SK-N-DZ (cell line): Measurements from ENCODE around the gene C1orf21.

Experiments
- DNase-seq: peaks from one replicate; pipeline ENCODE4 v3.0.0-alpha.2; 2015; ENCODE audit warnings: low spot score

The C1orf21 gene

DNA sequence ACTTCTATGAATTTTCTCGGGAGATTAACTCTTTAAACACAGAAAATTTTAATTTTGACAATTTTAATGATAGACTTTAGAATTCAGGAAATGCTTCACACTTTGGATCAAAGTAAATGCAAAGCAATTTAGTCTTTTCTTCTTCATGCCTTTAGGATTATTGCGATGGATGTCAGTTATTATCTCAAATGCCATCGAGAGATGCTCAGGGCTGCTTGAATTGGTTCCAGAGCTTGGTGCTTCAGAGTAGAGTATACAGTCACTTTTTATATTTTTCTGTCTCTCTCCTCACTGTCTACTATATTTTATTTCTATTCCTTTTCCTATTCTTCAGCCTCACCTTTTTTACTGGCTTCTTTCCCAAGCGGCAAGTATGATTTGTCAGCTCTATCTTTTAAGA is 59.2 kb downstream of the C1orf21 start:
- DNase-seq: no peak

DNA sequence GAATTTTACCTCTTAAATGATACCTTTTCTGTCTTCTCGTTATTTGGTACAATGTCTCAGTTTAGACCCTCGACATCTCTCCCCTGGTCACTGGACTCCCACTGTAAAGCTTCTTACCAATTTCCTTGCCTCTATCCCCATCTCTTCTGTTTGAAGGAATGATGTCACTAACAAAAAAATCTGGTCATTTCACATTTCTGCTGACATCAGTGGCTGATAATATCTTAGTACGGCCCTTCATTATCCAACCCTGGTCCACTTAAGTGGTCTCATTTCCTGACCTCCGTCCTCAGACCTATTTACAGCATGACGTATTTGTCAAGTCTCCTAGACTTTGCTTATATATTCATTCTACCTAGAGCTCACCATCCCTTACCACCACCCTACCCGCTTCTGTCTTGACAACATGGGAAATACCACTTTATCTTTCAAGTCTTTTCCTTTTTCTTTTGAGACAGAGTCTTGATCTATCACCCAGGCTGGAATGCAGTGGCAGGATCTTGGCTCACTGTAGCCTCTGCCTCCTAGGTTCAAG is 60.9 kb downstream of the C1orf21 start:
- no peak for DNase-seq

GRCh38 chr1:184449916-184450315 is 63.1 kb downstream of the C1orf21 start:
- no peak for DNase-seq

DNA sequence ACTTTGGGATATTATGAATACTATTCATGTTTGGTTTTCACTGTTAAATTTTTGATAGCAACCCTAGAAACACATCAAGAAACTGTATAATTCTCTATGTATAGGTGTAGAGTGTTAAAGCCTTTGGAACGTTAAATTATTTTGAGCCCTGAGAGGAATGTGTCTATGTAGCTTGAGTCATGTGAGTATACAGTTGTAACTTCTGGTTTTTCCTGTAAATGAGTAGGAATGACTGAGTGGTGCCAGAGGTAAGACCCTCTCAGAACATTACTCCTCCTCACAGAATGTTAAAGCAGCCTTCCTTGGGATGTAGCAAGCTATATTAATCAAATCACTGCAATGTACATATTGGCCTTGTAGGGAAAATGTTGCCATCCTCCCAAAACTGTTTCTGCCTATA is 69.0 kb downstream of the C1orf21 start:
- DNase-seq: no peak

DNA sequence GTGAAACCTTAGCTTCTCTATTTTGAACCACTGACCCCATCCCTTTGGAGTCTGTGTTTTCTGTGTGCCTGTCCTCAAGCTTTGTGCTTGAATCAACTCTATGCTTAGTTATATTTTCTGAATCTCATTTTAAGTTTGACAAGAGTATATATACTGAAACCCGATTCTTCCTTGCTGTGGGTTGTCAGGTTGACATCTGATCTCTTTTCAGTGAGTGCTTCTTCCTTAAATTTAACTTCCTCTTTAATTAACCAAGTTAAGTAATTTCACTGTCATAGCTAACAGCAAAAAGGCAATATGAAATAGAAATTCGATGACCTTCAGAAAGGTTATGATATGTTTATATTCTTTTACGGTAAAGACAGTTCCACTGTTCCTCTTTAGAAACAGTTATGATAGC is 69.4 kb downstream of the C1orf21 start:
- no peak for DNase-seq

GRCh38 chr1:184457500-184457899 is 70.7 kb downstream of the C1orf21 start:
- DNase-seq: no peak

- DNase-seq: peak; percentile 7
These were observed 74.5 kb downstream of the C1orf21 start for GRCh38 chr1:184461321-184461720.

- no peak for DNase-seq
These were observed 75.3 kb downstream of the C1orf21 start for GRCh38 chr1:184462155-184462554.

- DNase-seq: no peak
These were observed 76.2 kb downstream of the C1orf21 start for GRCh38 chr1:184462990-184463389.

GRCh38 chr1:184463680-184464079 is 76.9 kb downstream of the C1orf21 start:
- no peak for DNase-seq

GRCh38 chr1:184464757-184465156 is 77.9 kb downstream of the C1orf21 start:
- no peak for DNase-seq

DNA sequence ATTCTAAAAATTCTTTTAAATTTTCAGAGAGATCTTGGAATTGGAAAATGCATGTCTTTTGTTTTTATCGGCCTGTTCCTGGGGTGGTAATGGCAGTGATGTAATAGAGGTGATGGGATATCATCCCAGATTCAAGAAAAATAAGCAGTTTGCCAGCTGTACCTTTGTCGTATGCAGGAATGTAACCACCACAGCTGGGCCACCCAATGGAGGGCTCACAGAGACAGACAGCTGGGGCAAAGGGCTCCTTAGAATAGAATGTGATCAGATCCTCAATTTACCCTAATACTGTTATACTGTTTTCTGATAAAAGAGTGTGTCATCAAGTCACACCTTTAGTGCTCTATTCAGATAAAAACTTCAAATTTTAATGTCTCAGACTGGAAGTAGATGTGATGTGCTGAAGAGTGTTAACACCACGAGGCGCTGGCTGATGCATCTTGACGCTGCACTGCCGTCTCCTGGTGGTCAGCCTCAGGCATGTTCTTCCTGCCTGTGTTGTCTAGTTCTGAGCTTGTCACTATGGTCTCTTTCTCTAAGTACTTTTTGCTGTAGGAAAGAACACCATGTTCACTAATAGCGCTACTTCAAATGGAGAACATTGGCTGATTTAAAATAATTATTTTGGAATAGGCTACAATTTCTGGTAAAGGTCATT is 78.8 kb downstream of the C1orf21 start:
- DNase-seq: no peak

DNA sequence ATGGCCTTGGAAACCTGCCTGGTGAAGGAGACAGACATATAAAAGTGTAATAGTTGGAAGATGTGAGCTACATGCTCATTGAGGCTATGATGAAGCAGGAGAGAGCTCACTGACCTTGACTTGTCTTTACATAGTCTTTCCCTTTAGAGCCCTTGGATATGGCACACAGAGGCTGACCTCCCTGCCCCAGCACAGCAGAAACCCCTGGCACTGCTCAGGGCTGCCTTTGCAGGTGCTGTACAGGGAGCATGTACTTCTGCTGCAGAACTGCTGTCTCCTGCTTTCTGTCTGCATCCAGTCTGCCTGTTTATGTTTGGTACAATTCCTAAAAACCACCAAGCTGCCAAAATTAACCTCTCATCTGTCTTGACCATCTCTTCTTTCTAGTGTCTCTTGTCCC is 80.5 kb downstream of the C1orf21 start:
- DNase-seq: no peak

DNA sequence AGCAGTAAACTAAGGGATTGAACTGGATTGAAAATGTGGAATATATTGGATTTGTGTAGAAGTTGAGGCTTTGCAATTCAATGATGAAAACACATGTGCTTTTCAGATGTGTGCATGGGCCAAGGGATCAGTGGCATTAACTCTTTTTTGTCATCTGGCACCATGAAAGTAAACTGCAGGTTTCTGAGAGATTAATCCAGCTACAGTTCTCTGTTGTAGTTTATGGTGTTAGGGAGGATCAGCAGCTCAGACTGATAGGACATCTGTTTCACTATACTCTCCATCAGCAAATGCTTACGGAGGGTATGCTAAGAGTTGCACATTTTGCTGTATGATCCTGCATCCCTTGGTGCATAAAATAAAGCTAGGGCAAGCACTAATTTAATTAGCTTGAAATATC is 82.6 kb downstream of the C1orf21 start:
- DNase-seq: no peak

DNA sequence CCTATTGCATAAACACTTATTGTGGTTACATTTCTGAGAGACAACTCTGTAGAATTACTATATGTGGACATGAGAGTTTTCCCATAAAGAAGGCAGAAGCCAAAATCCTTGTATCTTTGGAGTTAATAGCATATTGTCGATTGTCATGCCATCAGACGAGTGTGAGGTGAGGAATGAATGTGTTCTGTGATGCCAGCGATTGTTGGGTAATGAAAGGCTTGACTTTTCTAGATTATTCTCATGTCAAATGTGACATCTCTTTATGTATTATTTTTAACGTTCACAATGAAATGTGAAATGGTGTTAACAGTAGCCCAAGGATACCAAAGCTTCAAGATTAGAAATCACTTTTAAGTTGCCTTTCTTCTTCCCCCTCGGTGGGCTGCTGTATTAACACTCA is 84.9 kb downstream of the C1orf21 start:
- DNase-seq: no peak

- DNase-seq: no peak
These were observed 85.3 kb downstream of the C1orf21 start for GRCh38 chr1:184472136-184472535.

DNA sequence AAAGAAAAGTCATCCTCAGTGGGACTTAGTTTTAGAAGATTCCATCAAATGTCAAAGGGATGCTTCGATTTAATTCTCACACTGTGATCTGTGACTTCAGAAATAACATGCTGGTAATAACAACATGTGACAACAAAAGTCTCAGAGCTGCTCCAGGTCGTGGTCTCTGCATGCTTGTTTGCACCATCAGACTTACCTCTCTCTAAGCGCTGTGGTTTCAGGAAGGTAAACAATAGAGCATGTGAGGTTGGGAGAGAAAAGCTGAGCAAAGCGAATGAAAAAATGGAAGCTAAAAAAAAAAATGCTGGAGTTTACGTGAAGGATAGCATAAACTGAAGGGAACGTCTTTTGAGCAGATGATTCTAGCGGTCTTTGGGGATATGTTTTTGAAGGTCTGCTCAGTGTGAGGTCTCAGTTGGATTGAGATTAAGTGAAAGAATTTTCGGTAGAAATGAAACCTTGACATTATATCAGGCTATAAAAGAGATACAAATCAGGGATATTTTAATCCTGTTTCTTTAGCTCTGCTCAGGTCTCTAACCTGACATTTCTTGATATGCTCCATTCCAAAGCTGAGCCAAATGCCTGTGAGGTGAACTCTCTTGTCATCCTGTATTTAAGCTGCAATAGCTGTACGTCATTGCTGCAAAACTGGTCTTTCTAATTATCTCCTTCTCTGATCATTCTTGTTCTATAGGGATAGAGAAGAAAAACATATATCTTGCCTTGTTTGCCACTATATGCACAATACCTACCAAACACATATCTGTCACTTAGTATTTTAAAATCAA is 86.5 kb downstream of the C1orf21 start:
- DNase-seq: no peak

DNA sequence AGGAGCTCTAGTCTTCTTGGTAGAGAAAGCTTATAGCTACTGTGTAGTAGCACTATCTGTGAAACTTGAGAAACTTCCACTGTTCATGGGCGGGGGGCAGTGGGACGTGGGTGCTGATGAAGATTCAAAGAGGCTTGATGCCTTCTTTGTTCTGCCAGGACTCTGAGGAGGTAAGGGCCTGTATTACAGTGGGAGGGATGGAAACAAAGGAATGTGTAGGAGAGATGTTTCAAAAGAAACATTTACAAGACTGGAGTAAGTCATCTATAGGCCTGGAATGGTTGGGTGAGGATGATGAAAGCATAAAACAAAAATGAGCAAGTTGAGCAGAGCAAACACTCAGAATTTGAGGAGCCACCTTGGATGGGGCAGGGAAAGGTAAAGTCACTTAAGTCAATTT is 89.4 kb downstream of the C1orf21 start:
- DNase-seq: no peak

DNA sequence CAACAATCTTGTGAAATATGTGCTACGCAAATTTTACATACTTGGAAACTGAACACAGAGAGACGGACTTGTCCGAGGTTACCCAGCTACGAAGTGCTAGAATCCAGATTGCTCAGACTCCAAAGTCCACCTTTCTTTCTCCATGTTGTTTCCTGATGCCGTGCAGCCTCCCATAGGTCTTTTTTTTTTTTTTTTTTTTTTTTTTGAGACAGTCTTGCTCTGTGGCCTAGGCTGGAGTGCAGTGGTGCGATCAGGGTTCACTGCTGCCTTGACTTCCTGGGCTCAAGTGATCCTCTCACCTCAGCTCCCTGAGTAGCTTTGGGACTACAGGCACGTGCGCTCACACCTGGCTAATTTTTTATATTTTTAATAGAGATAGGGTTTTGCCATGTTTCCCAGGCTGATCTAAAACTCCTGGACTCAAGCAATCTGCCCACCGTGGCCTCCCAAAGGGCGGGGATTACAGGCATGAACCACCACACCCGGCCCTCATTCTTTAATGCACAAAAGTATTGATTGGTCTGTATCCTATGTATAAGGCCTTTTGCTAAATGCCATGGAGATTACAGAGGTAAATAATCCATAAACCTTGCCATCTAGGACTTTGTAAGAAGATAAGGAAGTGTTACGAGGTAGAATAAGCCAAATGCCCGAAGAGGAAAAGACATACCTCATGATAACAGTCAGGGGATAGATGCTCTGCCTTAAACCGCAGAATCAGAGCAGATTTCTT is 92.8 kb downstream of the C1orf21 start:
- no peak for DNase-seq

DNA sequence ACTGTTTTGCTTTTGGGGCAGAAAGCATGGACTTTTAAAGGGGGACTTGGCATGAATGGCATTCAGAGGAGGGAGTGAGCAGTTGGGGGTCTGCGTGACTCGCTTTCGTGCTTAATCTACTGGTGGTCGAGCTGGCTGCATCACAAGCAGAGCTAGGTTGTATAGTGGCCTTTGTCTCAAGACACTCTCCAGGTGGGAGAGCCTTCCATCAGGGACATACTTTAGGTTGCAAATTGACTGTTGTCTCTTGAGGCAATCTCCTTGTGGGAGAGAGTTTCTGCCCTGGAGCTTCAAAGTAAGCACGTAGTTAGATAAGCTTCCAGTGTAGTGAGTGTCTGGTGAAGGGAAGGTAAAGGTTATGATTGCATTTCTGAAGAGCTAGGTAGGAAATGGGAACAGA is 93.9 kb downstream of the C1orf21 start:
- DNase-seq: no peak

GRCh38 chr1:184482136-184482535 is 95.3 kb downstream of the C1orf21 start:
- DNase-seq: no peak

DNA sequence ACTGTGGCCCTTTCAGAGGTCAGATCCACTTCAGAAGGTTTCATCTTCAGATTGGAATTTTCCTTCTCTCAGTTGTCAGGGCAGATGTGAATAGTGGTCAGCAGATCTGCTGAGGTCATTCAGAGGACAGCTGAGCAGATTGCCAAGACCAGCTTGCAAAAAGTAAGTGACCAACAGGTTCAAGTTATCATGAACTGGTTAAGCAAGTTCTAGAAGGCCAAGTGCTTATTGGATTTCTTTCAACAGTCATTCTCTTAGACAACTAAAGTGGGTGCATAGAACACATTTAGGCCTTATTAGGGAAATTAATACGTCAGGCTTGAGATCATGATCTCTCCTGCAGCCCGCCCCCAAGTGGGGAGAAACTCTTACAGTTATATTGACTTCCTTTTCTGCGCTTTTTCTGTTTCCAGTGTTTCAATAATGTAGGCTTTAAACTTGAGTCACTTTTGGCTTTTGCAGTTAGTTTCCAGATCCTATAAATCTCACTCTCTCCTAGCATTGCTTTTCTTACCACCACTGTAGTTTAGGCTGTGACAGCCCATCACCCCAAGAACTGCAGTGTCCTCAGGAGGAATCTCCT is 96.4 kb downstream of the C1orf21 start:
- DNase-seq: no peak
